Activated T-cell treated with anti-CD3 and anti-CD28 coated beads, Interleukin-2, amount 50 U/mL, for 72 hours (primary cell): ENCODE results near the gene LONP2. TPM values are rescaled to one million over a fixed set of nuclear protein-coding genes. Genes with fewer than 3 reads are reported as not detected.
"Not testable (repeated sequence)": the region's sequence is repeated elsewhere in the genome, so short reads cannot be mapped to it uniquely, and the experiment has no call there.

ENCODE experiments used
- ATAC-seq, 2 donors: fragments of 150-1000 bp; cut with Tn5 transposase; replicated peaks in 1 of 2; 2 replicates each; pipeline ENCODE4 v1.10.0; 2021; ENCODE audit warnings: moderate library complexity in 2 of 2, mild to moderate bottlenecking in 1 of 2
- DNase-seq, 2 donors: peaks; one replicate each; pipeline ENCODE4 v3.0.0; 2021 to 2022; ENCODE audit warnings: mixed read lengths in 1 of 2
- H3K27ac Mint-ChIP-seq: one replicate; pipeline ENCODE4 v1.8.0; 2022; ENCODE audit warnings: mild to moderate bottlenecking, moderate library complexity, mixed read lengths
- H3K27me3 Mint-ChIP-seq: one replicate; pipeline ENCODE4 v1.8.0; 2022; ENCODE audit warnings: low read depth, mixed read lengths
- H3K36me3 Mint-ChIP-seq, 2 donors: one replicate each; pipeline ENCODE4 v1.8.0; 2022; ENCODE audit warnings: mixed read lengths in 2 of 2, mild to moderate bottlenecking in 1 of 2; ENCODE audit not compliant: insufficient read depth in 2 of 2
- H3K4me1 Mint-ChIP-seq: one replicate; pipeline ENCODE4 v1.8.0; 2022; ENCODE audit warnings: low read depth, mixed read lengths
- H3K4me3 Mint-ChIP-seq, 2 donors: one replicate each; pipeline ENCODE4 v1.8.0; 2022; ENCODE audit warnings: mild to moderate bottlenecking in 2 of 2, mixed read lengths in 2 of 2, moderate library complexity in 2 of 2
- H3K9me3 Mint-ChIP-seq, 2 donors: one replicate each; pipeline ENCODE4 v1.8.0; 2022; ENCODE audit warnings: mixed read lengths in 2 of 2
- total RNA-seq, 2 donors: library from RNA; stranded (reverse); gene quantifications; one replicate each; pipeline ENCODE4 v1.2.3, GENCODE V29; 2022

LONP2 gene
- total RNA-seq, 2 donors from 2014 or later = 50.8 to 55.3 TPM

DNA sequence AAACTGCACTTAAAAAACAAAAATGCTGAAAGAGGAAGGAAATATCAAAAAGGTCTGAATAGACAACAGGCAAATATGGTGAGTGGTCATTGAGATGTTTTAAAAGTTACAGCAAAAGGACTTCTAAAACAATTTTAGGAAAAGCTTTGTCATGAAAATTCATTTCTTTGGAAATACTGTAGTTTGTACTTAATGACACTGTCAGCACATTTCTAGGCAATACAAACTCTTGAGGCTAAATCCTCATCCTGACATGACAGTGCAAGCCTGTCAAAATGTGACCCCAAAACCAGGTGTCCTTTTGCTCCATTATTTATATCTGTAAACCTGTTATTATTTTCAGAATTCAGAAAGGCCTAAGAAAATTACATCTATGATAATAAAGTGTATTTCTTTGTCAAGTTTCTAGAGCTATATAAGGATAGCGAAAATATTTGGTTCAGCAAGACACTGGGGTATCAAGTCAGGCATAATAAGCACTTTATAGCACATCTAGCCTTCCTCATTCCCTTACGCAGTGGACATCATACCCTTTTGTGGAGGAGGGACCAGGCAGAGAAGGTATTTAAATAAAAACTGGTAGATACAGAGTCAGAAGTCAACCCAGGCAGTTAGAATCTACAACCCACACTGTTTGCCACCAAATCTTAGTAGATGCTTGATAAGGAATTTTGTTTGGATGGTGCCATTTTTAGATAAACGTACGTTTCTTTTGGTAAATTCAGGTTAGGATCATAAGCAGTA lies 112.7 kb downstream of the LONP2 start:
- Mint-ChIP-seq H3K9me3 (no peaks in the 10 kb centered on the region), H3K4me1 (peaks cover 28% of the 10 kb centered on the region), H3K36me3 (peaks cover 6 to 16% of the 10 kb centered on the region in 2 donors), H3K27me3 (no peaks in the 10 kb centered on the region), H3K4me3 (no peak overlapping the region), H3K27ac (peak overlapping the region; percentile 30)
- DNase-seq (no peak), ATAC-seq (no peak)

DNA sequence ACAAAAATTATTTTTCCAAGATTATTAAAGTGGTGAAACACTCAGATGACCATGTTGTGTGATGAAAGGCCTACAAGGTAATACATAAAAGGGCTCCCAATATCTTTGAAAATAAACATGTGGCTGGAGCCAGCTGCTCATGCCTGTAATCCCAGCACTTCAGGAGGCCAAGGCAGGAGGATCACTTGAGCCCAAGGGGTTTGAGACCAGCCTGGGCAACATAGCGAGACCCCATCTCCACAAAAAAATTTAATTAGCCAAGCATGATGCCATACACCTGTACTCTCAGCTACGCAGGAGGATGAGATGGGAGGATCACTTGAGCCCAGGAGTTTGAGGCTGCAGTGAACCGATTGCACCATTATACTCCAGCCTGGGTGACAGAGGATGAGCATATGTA lies 114.3 kb downstream of the LONP2 start:
- Mint-ChIP-seq H3K36me3 (peaks cover 6 to 13% of the 10 kb centered on the region in 2 donors), H3K27ac (no peak overlapping the region), H3K4me3 (no peak overlapping the region)

DNA sequence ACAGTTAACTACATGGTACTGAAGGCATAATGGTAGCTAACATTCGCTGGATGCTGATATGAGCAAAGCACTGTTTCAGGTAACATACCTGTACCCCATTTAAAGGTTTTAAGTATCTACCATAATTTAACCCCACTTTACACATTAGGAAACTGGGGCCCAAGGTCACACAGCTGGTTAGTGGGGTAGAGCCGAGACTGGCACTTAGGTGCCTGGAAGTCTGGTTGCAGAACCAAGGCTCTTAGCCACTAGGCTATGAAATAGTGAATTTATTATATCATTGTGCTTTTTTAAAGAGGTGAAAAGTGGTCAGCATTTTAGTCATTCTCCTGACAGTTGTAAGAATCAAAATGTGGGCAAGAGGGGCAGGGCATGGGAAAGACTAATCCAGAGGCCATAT lies 115.9 kb downstream of the LONP2 start:
- no peak for DNase-seq
- H3K27me3 Mint-ChIP-seq = no peaks in the 10 kb centered on the region
- H3K9me3 Mint-ChIP-seq = no peaks in the 10 kb centered on the region
- H3K36me3 Mint-ChIP-seq = peaks cover under 1 to 4% of the 10 kb centered on the region in 2 donors
- ATAC-seq = no peak
- no peak overlapping the region for H3K4me3 Mint-ChIP-seq
- H3K27ac Mint-ChIP-seq = peak overlapping the region; percentile 46
- peaks cover 23% of the 10 kb centered on the region for H3K4me1 Mint-ChIP-seq

More for the DNA sequence above, 114.3 kb downstream of the LONP2 start:
- DNase-seq (no peak), ATAC-seq (no peak)
- Mint-ChIP-seq H3K27me3 (no peaks in the 10 kb centered on the region), H3K9me3 (no peaks in the 10 kb centered on the region), H3K4me1 (peaks cover 27% of the 10 kb centered on the region)

DNA sequence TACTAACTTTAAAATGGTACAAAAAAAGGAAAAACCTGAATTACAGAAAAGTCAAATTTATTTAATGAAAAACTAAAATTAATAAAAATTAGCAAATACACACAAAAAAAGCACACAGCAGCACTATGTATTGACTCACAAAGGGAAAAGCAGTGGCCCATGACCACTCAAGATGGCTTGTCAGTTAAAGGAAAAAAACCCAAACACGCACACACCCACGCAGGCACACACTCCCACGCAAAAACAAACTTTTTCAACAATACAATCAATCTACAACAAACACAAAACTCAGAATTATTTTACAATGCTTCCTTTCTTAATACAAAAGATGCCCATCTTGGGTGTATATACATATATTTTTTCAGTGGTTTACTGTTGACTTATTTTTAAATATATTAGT lies 116.9 kb downstream of the LONP2 start:
- H3K27ac Mint-ChIP-seq = no peak overlapping the region

DNA sequence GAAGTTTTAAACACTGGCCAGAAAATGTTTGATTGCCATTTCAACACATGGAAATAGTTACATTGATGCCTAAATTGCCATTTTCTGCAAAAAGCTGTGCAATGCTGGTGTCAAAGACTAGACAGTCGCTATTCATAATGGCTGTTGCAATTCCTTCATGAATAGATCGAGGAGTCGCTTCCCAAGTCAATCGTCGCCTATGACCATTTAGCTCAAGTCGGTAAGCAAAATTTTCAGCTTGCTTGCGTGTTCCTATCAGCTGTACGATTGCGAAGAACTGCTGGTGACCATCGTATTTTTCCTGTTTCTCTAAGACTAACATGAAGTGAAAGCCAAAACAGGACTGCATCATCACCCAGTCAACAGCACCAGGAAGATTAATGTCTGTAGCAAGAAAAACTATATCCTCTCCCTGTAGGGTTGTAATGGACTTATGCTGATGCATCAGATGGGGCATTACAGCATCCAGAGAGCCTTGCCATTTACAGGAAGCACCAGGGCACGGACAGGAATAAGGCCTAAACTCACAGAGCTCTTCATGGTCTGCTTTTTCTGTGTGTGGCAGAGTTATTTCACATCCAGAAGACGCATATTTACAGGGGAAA lies 117.5 kb downstream of the LONP2 start:
- ATAC-seq (no peak), DNase-seq (no peak)
- Mint-ChIP-seq H3K4me1 (peaks cover 33% of the 10 kb centered on the region), H3K27me3 (no peaks in the 10 kb centered on the region), H3K27ac (peak overlapping the region; percentile 50), H3K9me3 (no peaks in the 10 kb centered on the region), H3K36me3 (no peaks in the 10 kb centered on the region), H3K4me3 (no peak overlapping the region)

More for the DNA sequence above, 116.9 kb downstream of the LONP2 start:
- DNase-seq (no peak), ATAC-seq (no peak)
- H3K36me3 Mint-ChIP-seq = no peaks in the 10 kb centered on the region
- no peaks in the 10 kb centered on the region for H3K27me3 Mint-ChIP-seq
- no peak overlapping the region for H3K4me3 Mint-ChIP-seq
- H3K4me1 Mint-ChIP-seq = peaks cover 27% of the 10 kb centered on the region
- H3K9me3 Mint-ChIP-seq = no peaks in the 10 kb centered on the region

DNA sequence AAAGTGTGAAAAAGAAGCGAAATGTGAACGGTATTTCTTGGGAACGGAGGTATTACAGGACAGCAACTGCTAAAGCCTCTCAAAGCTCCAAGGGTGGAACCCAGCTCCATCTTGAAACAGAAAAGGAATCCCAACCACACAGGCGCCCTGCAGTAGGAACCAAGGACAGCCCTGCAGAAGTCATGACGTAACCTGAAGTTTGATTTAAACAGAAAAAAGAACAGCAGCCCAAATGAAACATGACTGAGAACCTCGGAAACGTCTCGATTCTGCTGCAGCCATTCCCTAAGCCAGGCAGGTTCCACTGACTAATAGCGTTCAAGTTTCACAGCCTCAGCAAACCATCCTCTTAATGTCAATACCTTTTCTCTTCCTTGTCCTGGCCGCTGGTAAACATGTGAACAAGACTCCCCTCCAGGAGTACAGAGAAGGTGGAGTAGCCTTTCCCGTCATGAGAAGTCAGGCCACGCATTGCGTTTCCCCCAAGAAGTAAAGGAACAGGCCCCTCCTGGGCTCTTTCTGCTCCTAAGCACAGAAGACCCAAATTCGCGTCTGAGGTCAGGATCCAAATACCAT lies 121.0 kb downstream of the LONP2 start:
- H3K27ac Mint-ChIP-seq = peak overlapping the region; percentile 22
- H3K9me3 Mint-ChIP-seq = no peaks in the 10 kb centered on the region
- DNase-seq (no peak), ATAC-seq (no peak)
- H3K27me3 Mint-ChIP-seq = no peaks in the 10 kb centered on the region
- H3K4me3 Mint-ChIP-seq = peak overlapping the region; percentile 85 to 99
- H3K4me1 Mint-ChIP-seq = peaks cover 65% of the 10 kb centered on the region
- H3K36me3 Mint-ChIP-seq = no peaks in the 10 kb centered on the region

DNA sequence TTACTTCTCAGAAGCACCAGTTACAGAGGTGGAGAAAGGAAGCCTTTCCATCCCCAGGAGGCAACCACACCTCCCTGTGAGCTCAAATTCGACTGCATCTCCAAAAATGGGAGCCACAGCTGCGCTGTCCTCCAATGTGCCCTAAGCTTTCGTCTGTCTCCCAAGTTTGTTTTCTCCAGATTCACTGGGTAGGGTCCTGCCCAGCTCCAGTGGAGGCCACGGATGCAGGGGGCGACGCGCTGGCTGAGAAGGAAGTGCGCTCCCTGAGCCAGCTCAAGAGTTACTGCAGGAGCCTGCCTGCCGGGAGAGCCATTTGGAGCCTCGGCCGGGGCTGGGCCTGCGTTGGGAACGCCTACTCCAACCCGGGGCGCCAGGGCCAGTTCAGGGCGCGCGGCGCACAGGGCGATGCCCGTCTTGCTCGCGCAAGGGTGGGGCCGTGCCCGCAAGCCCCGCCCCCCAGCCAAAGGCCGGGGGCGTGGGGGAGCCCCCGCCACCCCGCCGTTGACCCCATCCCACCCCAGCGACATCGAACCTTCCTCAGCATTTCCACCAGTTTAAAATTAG lies 121.6 kb downstream of the LONP2 start:
- peak; percentile 94 to 96 for ATAC-seq
- Mint-ChIP-seq H3K27ac (peak overlapping the region; percentile 99), H3K4me1 (peaks cover 65% of the 10 kb centered on the region), H3K9me3 (no peaks in the 10 kb centered on the region), H3K4me3 (peak overlapping the region; percentile 85 to 99), H3K27me3 (no peaks in the 10 kb centered on the region), H3K36me3 (no peaks in the 10 kb centered on the region)
- peak; percentile 89 to 90 for DNase-seq

DNA sequence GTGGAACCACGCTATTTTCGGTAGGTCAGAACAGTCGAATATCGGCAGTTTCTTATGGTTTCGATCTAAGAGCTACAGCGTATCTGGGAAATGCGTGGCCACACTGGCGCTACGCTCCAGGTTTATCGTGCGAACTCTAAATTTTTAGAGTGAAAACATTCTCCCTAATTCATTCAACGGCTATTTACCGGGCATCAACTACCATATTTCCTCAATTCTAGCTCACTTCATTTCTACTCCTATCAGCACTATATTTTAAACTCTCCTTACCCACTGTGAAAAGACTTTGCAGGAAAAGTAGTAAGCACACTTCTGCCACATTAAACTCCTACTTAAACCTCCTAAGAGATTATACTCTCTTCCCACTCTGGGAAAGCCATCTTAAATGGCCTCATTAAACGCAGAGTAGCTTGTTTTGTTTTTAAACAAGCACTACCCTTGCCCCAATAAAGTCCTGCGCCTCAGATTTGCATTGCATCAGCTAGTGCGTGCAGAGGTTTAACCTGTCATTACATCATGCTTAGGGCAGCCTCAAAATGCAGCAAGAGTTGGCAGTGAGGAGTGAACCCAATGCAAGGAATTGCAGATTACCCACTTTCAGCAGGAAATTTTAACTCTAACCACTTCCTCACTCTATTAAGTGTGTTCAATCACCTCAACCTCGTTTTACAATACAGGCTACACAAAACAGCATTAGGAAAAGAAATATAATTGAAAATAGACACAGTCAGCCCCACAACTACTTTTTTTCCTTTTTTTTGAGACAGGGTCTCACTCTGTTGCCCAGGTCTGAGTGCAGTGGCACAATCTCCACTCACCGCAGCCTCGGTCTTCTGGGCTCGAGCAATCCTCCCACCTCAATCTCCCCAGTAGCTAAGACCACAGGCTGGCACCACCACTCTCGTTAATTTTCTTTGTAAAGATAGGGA lies 122.3 kb downstream of the LONP2 start:
- DNase-seq (peak; percentile 72 to 78), ATAC-seq (peak; percentile 80 to 81)
- peak overlapping the region; percentile 99 for H3K27ac Mint-ChIP-seq
- no peaks in the 10 kb centered on the region for H3K9me3 Mint-ChIP-seq
- peaks cover 65% of the 10 kb centered on the region for H3K4me1 Mint-ChIP-seq
- H3K4me3 Mint-ChIP-seq = peak overlapping the region; percentile 85 to 99
- H3K27me3 Mint-ChIP-seq = no peaks in the 10 kb centered on the region
- no peaks in the 10 kb centered on the region for H3K36me3 Mint-ChIP-seq

DNA sequence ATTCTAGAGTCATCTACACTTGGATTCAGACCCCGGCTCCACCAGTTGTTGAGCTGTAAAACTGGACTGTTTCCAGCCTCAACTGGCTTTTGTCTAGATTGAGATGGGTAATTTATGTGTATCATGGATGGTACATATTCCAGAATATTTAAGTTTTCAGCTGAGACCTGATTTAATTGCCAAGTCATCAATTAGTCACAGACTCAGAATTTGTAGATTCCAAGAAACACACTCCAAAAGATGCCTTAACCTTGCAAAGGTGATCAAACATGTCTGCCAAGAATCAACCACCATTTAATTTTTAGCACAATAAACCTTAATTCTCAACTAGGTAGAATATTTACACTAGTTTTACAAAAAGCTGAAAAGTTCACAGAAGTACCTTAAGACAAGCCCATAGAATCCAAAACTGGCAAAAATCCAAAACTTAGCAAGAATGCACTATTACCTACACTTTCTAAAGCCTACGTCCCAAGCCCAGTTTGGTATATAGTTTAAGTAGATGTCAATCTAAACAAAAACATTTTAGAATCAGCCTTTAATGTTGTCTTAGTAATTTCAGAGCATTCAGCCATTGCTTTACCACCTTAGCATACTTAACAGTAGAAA lies 123.4 kb downstream of the LONP2 start:
- H3K27ac Mint-ChIP-seq = peak overlapping the region; percentile 99
- no peaks in the 10 kb centered on the region for H3K27me3 Mint-ChIP-seq
- DNase-seq (no peak), ATAC-seq (no peak)
- no peaks in the 10 kb centered on the region for H3K36me3 Mint-ChIP-seq
- H3K4me1 Mint-ChIP-seq = peaks cover 71% of the 10 kb centered on the region
- peak overlapping the region; percentile 85 to 99 for H3K4me3 Mint-ChIP-seq
- no peaks in the 10 kb centered on the region for H3K9me3 Mint-ChIP-seq

DNA sequence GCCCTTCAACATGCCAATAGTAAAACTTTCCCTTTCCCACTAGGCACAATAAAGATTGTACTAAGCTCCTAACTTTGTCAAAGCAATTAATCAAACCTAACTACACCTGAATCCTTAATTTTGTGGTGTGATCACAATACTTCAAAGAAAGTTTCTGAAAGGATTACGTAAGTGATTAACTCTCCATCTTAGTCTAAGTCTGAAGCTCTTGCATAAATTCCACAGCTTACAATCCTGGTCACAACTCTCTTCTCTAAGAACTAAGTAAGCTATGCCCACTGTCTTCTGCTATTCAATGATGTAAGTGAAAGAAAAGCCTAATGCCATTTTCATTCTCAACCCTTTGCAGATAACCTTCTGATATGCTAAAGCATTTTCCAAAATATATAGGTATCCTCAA lies 125.7 kb downstream of the LONP2 start:
- H3K36me3 Mint-ChIP-seq = no peaks in the 10 kb centered on the region
- no peak overlapping the region for H3K4me3 Mint-ChIP-seq
- no peaks in the 10 kb centered on the region for H3K9me3 Mint-ChIP-seq
- H3K27me3 Mint-ChIP-seq = no peaks in the 10 kb centered on the region
- H3K4me1 Mint-ChIP-seq = peaks cover 60% of the 10 kb centered on the region
- ATAC-seq = no peak
- DNase-seq = no peak
- peak overlapping the region; percentile 43 for H3K27ac Mint-ChIP-seq

DNA sequence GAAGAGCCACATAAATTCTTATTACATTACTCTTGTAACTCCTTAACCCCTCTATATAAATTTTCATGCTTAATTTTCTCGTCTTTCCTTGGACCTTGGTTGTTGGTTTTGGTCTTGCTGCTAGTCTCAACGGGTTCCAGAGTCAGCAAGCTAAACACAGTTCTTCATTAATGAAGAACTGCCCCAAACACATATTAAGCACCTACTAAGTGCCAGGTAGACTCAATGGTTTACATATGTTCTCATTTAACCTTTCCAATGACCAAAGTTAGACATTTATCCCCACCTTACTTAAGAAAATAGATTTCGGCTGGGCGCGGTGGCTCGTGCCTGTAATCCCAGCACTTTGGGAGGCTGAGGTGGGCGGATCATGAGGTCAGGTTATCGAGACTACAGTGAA lies 126.1 kb downstream of the LONP2 start:
- DNase-seq (no peak), ATAC-seq (no peak)
- no peaks in the 10 kb centered on the region for H3K9me3 Mint-ChIP-seq
- no peaks in the 10 kb centered on the region for H3K36me3 Mint-ChIP-seq
- H3K27me3 Mint-ChIP-seq = no peaks in the 10 kb centered on the region
- peaks cover 55% of the 10 kb centered on the region for H3K4me1 Mint-ChIP-seq
- H3K4me3 Mint-ChIP-seq = no peak overlapping the region
- no peak overlapping the region for H3K27ac Mint-ChIP-seq

DNA sequence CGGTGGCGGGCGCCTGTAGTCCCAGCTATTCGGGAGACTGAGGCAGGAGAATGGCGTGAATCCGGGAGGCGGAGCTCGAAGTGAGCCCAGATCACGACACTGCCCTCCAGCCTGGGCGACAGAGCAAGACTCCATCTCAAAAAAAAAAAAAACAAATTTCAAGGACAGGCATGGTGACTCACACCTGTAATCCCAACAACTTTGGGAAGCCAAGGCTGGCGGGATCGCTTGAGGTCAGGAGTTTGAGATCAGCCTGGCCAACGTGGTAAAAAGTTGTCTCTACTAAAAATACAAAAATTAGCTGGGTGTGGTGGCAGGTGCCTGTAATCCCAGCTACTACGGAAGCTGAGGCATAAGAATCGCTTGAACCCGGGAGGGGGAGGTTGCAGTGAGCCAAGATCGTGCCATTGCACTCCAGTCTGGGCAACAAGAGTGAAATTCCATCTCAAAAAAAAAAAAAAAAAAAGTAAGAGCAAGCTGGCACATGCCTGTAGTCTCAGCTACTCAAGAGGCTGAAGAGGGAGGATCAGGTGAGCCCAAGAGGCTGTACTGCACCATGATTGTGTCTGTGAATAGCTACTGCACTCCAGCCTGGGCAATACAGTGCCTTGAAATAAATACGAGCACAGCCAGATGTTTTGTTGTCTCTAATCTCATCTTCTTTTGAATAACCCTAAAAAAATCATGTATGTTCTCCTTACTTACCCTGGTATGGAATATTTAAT lies 126.7 kb downstream of the LONP2 start:
- H3K36me3 Mint-ChIP-seq, H3K27me3 Mint-ChIP-seq, ATAC-seq, DNase-seq, H3K27ac Mint-ChIP-seq, H3K9me3 Mint-ChIP-seq, H3K4me3 Mint-ChIP-seq: not testable (repeated sequence)
- H3K4me1 Mint-ChIP-seq = peaks cover 49% of the 10 kb centered on the region
